HL-60 (cell line): ENCODE results near the gene HHEX.

ENCODE experiments used
- POLR2AphosphoS5 ChIP-seq: IDR thresholded peaks from 2 replicates; pipeline ENCODE4 v1.6.1; 2012; ENCODE audit warnings: low read depth
- TF ChIP-seq, protein P1 (sequence below): IDR thresholded peaks from one replicate; pipeline ENCODE4 v1.5.1; 2011; ENCODE audit warnings: low read length, control low read depth, inconsistent platforms; ENCODE audit not compliant: insufficient read depth
- TF ChIP-seq, protein P2 (sequence below): IDR thresholded peaks from 2 replicates; pipeline ENCODE4 v1.6.1; 2012; ENCODE audit warnings: low read depth; ENCODE audit not compliant: insufficient replicate concordance

DNA sequence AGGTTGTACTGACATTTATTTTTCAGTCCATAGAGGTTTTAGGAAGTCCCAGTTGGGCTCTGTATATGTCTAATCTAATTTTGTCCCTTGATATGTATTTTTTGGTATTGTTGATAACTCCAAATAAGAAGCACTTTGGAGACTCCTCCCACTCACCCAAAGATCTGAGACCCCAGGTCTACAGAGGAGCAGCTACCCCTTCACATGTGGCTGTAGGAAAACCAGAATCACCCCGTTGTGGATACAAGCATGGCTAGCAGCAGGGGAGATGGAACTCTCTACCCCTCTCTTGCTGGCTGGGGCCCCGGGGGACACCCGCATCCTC is 9.4 kb downstream of the HHEX start:
- TF ChIP-seq, protein P1, sequence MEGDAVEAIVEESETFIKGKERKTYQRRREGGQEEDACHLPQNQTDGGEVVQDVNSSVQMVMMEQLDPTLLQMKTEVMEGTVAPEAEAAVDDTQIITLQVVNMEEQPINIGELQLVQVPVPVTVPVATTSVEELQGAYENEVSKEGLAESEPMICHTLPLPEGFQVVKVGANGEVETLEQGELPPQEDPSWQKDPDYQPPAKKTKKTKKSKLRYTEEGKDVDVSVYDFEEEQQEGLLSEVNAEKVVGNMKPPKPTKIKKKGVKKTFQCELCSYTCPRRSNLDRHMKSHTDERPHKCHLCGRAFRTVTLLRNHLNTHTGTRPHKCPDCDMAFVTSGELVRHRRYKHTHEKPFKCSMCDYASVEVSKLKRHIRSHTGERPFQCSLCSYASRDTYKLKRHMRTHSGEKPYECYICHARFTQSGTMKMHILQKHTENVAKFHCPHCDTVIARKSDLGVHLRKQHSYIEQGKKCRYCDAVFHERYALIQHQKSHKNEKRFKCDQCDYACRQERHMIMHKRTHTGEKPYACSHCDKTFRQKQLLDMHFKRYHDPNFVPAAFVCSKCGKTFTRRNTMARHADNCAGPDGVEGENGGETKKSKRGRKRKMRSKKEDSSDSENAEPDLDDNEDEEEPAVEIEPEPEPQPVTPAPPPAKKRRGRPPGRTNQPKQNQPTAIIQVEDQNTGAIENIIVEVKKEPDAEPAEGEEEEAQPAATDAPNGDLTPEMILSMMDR, result no peak
- no peak for TF ChIP-seq POLR2AphosphoS5
- TF ChIP-seq, protein P2, sequence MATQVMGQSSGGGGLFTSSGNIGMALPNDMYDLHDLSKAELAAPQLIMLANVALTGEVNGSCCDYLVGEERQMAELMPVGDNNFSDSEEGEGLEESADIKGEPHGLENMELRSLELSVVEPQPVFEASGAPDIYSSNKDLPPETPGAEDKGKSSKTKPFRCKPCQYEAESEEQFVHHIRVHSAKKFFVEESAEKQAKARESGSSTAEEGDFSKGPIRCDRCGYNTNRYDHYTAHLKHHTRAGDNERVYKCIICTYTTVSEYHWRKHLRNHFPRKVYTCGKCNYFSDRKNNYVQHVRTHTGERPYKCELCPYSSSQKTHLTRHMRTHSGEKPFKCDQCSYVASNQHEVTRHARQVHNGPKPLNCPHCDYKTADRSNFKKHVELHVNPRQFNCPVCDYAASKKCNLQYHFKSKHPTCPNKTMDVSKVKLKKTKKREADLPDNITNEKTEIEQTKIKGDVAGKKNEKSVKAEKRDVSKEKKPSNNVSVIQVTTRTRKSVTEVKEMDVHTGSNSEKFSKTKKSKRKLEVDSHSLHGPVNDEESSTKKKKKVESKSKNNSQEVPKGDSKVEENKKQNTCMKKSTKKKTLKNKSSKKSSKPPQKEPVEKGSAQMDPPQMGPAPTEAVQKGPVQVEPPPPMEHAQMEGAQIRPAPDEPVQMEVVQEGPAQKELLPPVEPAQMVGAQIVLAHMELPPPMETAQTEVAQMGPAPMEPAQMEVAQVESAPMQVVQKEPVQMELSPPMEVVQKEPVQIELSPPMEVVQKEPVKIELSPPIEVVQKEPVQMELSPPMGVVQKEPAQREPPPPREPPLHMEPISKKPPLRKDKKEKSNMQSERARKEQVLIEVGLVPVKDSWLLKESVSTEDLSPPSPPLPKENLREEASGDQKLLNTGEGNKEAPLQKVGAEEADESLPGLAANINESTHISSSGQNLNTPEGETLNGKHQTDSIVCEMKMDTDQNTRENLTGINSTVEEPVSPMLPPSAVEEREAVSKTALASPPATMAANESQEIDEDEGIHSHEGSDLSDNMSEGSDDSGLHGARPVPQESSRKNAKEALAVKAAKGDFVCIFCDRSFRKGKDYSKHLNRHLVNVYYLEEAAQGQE, result no peak
